ENCODE measurements around the gene CREB3L2. TPM values are rescaled to one million over a fixed set of nuclear protein-coding genes. Genes with fewer than 3 reads are reported as not detected.

Gene CREB3L2
- total RNA-seq, 1 experiment from 2014 or later: 60.6 TPM

GRCh38 chr7:138008019-138008587 is 6.2 kb upstream of the CREB3L2 start (continued):
- TF ChIP-seq GRHL2 (CRISPR knock-in tag; IDR thresholded peaks at IDR 0.05; ENCODE audit: insufficient replicate concordance, severe bottlenecking): no peak
- no peak for TF ChIP-seq NR1H2 (CRISPR knock-in tag; IDR thresholded peaks at IDR 0.05)
- no peak for TF ChIP-seq ZNF138 (CRISPR knock-in tag; conservative IDR thresholded peaks at IDR 0.05)
- TF ChIP-seq, protein P1, sequence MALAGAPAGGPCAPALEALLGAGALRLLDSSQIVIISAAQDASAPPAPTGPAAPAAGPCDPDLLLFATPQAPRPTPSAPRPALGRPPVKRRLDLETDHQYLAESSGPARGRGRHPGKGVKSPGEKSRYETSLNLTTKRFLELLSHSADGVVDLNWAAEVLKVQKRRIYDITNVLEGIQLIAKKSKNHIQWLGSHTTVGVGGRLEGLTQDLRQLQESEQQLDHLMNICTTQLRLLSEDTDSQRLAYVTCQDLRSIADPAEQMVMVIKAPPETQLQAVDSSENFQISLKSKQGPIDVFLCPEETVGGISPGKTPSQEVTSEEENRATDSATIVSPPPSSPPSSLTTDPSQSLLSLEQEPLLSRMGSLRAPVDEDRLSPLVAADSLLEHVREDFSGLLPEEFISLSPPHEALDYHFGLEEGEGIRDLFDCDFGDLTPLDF (CRISPR knock-in tag; IDR thresholded peaks at IDR 0.05): no peak
- TF ChIP-seq RORB (CRISPR knock-in tag; IDR thresholded peaks at IDR 0.05): no peak
- no peak for TF ChIP-seq NR3C1 (CRISPR knock-in tag; conservative IDR thresholded peaks at IDR 0.05; ENCODE audit: low read depth)
- TF ChIP-seq E2F4 (CRISPR knock-in tag; IDR thresholded peaks at IDR 0.05; ENCODE audit: borderline replicate concordance, low read depth): no peak
- TF ChIP-seq, protein P2, sequence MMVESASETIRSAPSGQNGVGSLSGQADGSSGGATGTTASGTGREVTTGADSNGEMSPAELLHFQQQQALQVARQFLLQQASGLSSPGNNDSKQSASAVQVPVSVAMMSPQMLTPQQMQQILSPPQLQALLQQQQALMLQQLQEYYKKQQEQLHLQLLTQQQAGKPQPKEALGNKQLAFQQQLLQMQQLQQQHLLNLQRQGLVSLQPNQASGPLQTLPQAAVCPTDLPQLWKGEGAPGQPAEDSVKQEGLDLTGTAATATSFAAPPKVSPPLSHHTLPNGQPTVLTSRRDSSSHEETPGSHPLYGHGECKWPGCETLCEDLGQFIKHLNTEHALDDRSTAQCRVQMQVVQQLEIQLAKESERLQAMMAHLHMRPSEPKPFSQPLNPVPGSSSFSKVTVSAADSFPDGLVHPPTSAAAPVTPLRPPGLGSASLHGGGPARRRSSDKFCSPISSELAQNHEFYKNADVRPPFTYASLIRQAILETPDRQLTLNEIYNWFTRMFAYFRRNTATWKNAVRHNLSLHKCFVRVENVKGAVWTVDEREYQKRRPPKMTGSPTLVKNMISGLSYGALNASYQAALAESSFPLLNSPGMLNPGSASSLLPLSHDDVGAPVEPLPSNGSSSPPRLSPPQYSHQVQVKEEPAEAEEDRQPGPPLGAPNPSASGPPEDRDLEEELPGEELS (CRISPR knock-in tag; IDR thresholded peaks at IDR 0.05): no peak

GRCh38 chr7:138006106-138006505 is 4.2 kb upstream of the CREB3L2 start:
- ChIA-PET POLR2A (no interaction called here), CTCF (interaction anchor here (2.2 kb wide), 1 partner anchor 102 kb away, joined by 7 read pairs; no protein-coding TSS in a partner anchor)
- peaks cover 8% of the 10 kb centered on the region for H3K36me3 Mint-ChIP-seq
- DNase-seq (ENCODE audit: low spot score) (no peak), ATAC-seq (no peak)
- H3K27ac Mint-ChIP-seq: no peak overlapping the region
- peaks cover 18% of the 10 kb centered on the region for H3K4me1 Mint-ChIP-seq
- no peaks in the 10 kb centered on the region for H3K27me3 Mint-ChIP-seq (ENCODE audit: low read depth)
- TF ChIP-seq ZNF219 (CRISPR knock-in tag; IDR thresholded peaks at IDR 0.05; ENCODE audit: borderline replicate concordance) (no peak), USF1 (CRISPR knock-in tag; IDR thresholded peaks at IDR 0.05) (no peak), FOXJ3 (CRISPR knock-in tag; IDR thresholded peaks at IDR 0.05; ENCODE audit: borderline replicate concordance) (no peak), CREB1 (CRISPR knock-in tag; IDR thresholded peaks at IDR 0.05) (no peak), NFE2L1 (CRISPR knock-in tag; IDR thresholded peaks at IDR 0.05) (no peak)
- H3K4me3 Mint-ChIP-seq: no peak overlapping the region
- H3K9me3 Mint-ChIP-seq: no peaks in the 10 kb centered on the region; the same call in 1 of the 2 replicates

GRCh38 chr7:138004936-138005335 is 3.0 kb upstream of the CREB3L2 start:
- CTCF ChIA-PET: no interaction called here
- TF ChIP-seq TEAD4 (CRISPR knock-in tag; IDR thresholded peaks at IDR 0.05): no peak
- TF ChIP-seq, protein P3, sequence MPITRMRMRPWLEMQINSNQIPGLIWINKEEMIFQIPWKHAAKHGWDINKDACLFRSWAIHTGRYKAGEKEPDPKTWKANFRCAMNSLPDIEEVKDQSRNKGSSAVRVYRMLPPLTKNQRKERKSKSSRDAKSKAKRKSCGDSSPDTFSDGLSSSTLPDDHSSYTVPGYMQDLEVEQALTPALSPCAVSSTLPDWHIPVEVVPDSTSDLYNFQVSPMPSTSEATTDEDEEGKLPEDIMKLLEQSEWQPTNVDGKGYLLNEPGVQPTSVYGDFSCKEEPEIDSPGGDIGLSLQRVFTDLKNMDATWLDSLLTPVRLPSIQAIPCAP (CRISPR knock-in tag; IDR thresholded peaks at IDR 0.05): no peak
- no peak for TF ChIP-seq ZNF416 (CRISPR knock-in tag; IDR thresholded peaks at IDR 0.05)
- TF ChIP-seq, protein P4, sequence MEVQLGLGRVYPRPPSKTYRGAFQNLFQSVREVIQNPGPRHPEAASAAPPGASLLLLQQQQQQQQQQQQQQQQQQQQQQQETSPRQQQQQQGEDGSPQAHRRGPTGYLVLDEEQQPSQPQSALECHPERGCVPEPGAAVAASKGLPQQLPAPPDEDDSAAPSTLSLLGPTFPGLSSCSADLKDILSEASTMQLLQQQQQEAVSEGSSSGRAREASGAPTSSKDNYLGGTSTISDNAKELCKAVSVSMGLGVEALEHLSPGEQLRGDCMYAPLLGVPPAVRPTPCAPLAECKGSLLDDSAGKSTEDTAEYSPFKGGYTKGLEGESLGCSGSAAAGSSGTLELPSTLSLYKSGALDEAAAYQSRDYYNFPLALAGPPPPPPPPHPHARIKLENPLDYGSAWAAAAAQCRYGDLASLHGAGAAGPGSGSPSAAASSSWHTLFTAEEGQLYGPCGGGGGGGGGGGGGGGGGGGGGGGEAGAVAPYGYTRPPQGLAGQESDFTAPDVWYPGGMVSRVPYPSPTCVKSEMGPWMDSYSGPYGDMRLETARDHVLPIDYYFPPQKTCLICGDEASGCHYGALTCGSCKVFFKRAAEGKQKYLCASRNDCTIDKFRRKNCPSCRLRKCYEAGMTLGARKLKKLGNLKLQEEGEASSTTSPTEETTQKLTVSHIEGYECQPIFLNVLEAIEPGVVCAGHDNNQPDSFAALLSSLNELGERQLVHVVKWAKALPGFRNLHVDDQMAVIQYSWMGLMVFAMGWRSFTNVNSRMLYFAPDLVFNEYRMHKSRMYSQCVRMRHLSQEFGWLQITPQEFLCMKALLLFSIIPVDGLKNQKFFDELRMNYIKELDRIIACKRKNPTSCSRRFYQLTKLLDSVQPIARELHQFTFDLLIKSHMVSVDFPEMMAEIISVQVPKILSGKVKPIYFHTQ (CRISPR knock-in tag; IDR thresholded peaks at IDR 0.05): no peak
- TF ChIP-seq ZNF219 (CRISPR knock-in tag; IDR thresholded peaks at IDR 0.05; ENCODE audit: borderline replicate concordance): no peak
- no peak for TF ChIP-seq MLX (CRISPR knock-in tag; IDR thresholded peaks at IDR 0.05)
- no peak for TF ChIP-seq NR3C1 (CRISPR knock-in tag; conservative IDR thresholded peaks at IDR 0.05; ENCODE audit: low read depth)
- TF ChIP-seq GRHL2 (CRISPR knock-in tag; IDR thresholded peaks at IDR 0.05; ENCODE audit: insufficient replicate concordance, severe bottlenecking): no peak
- no peak for TF ChIP-seq JAZF1 (CRISPR knock-in tag; IDR thresholded peaks at IDR 0.05)
- TF ChIP-seq FOXP1 (CRISPR knock-in tag; IDR thresholded peaks at IDR 0.05; ENCODE audit: borderline replicate concordance): no peak
- TF ChIP-seq RELA (CRISPR knock-in tag; IDR thresholded peaks at IDR 0.05; ENCODE audit: borderline replicate concordance): no peak
- POLR2A ChIA-PET: no interaction called here
- Mint-ChIP-seq H3K9me3 (no peaks in the 10 kb centered on the region), H3K4me3 (no peak overlapping the region), H3K27me3 (ENCODE audit: low read depth) (no peaks in the 10 kb centered on the region), H3K4me1 (peaks cover 24% of the 10 kb centered on the region), H3K27ac (no peak overlapping the region), H3K36me3 (0 out of 2 replicates have a peak, but pooled peaks cover 3% of the 10 kb centered on the region)
- ATAC-seq (no peak), DNase-seq (ENCODE audit: low spot score) (no peak)
